ENCODE results near the gene VSTM4. TPM values are rescaled to one million over a fixed set of nuclear protein-coding genes. Genes with fewer than 3 reads are reported as not detected.

Gene VSTM4
- total and polyA plus RNA-seq, 2 experiments from 2014 or later: 9.0 to 10.2 TPM

- H3K4me2 ChIP-seq: no peak overlapping the region
- no peaks in the 10 kb centered on the region for H3K9me2 ChIP-seq (replicated peaks; ENCODE audit: insufficient read depth)
- no peaks in the 10 kb centered on the region for H4K20me1 ChIP-seq (ENCODE audit: insufficient read depth, poor library complexity, severe bottlenecking)
- no peak for DNase-seq (ENCODE audit: low spot score)
- no peak overlapping the region for H3K27ac ChIP-seq
- H3K79me2 ChIP-seq: no peaks in the 10 kb centered on the region
- WGBS (ENCODE audit: low lambda C conversion rate, missing lambda C conversion rate): 81% methylated on average over 5 of the region's 5 CpGs
- no peak overlapping the region for H3K4me3 ChIP-seq
- no peak overlapping the region for H2AFZ ChIP-seq
- TF ChIP-seq EZH2 (IDR thresholded peaks at IDR 0.05; ENCODE audit: borderline replicate concordance) (no peak), EZH2phosphoT487 (IDR thresholded peaks at IDR 0.05; ENCODE audit: low read depth, severe bottlenecking, unreplicated experiment) (no peak), CTCF (IDR thresholded peaks at IDR 0.05; ENCODE audit: poor library complexity) (no peak)
- H3K27me3 ChIP-seq: no peaks in the 10 kb centered on the region
- peaks cover 9% of the 10 kb centered on the region for H3K4me1 ChIP-seq (ENCODE audit: insufficient read depth)
- no peaks in the 10 kb centered on the region for H3K9me3 ChIP-seq (ENCODE audit: low read depth)
- H3K36me3 ChIP-seq (replicated peaks; ENCODE audit: insufficient read depth, low read depth): no peaks in the 10 kb centered on the region
These were observed 108.2 kb downstream of the VSTM4 start for GRCh38 chr10:49007129-49007528.

GRCh38 chr10:49005270-49005669 is 110.1 kb downstream of the VSTM4 start:
- DNase-seq (ENCODE audit: low spot score): no peak
- H3K79me2 ChIP-seq: no peaks in the 10 kb centered on the region

GRCh38 chr10:49001870-49002672 is 113.3 kb downstream of the VSTM4 start:
- H2AFZ ChIP-seq: no peak overlapping the region
- no peak for DNase-seq (ENCODE audit: low spot score)

More at GRCh38 chr10:49005270-49005669, 110.1 kb downstream of the VSTM4 start:
- peaks cover 9% of the 10 kb centered on the region for H3K4me1 ChIP-seq (ENCODE audit: insufficient read depth)
- no peak overlapping the region for H3K4me3 ChIP-seq
- H3K9me3 ChIP-seq (ENCODE audit: low read depth): no peaks in the 10 kb centered on the region
- H2AFZ ChIP-seq: no peak overlapping the region
- no peak overlapping the region for H3K4me2 ChIP-seq
- 90% methylated on average over 5 of the region's 5 CpGs for WGBS (ENCODE audit: low lambda C conversion rate, missing lambda C conversion rate)
- H3K9me2 ChIP-seq (replicated peaks; ENCODE audit: insufficient read depth): no peaks in the 10 kb centered on the region
- no peaks in the 10 kb centered on the region for H4K20me1 ChIP-seq (ENCODE audit: insufficient read depth, poor library complexity, severe bottlenecking)
- H3K27me3 ChIP-seq: no peaks in the 10 kb centered on the region
- TF ChIP-seq EZH2 (IDR thresholded peaks at IDR 0.05; ENCODE audit: borderline replicate concordance) (no peak), CTCF (IDR thresholded peaks at IDR 0.05; ENCODE audit: poor library complexity) (no peak), EZH2phosphoT487 (IDR thresholded peaks at IDR 0.05; ENCODE audit: low read depth, severe bottlenecking, unreplicated experiment) (no peak)
- no peaks in the 10 kb centered on the region for H3K36me3 ChIP-seq (replicated peaks; ENCODE audit: insufficient read depth, low read depth)
- H3K27ac ChIP-seq: no peak overlapping the region

More at GRCh38 chr10:49001870-49002672, 113.3 kb downstream of the VSTM4 start:
- H3K4me1 ChIP-seq (ENCODE audit: insufficient read depth): no peaks in the 10 kb centered on the region
- TF ChIP-seq EZH2phosphoT487 (IDR thresholded peaks at IDR 0.05; ENCODE audit: low read depth, severe bottlenecking, unreplicated experiment) (no peak), CTCF (IDR thresholded peaks at IDR 0.05; ENCODE audit: poor library complexity) (no peak), EZH2 (IDR thresholded peaks at IDR 0.05; ENCODE audit: borderline replicate concordance) (no peak)
- no peaks in the 10 kb centered on the region for H4K20me1 ChIP-seq (ENCODE audit: insufficient read depth, poor library complexity, severe bottlenecking)
- no peaks in the 10 kb centered on the region for H3K9me2 ChIP-seq (replicated peaks; ENCODE audit: insufficient read depth)
- WGBS (ENCODE audit: low lambda C conversion rate, missing lambda C conversion rate): 77% methylated on average over 17 of the region's 17 CpGs
- H3K79me2 ChIP-seq: no peaks in the 10 kb centered on the region
- H3K9me3 ChIP-seq (ENCODE audit: low read depth): no peaks in the 10 kb centered on the region
- H3K27me3 ChIP-seq: no peaks in the 10 kb centered on the region
- H3K36me3 ChIP-seq (replicated peaks; ENCODE audit: insufficient read depth, low read depth): no peaks in the 10 kb centered on the region
- H3K4me2 ChIP-seq: no peak overlapping the region
- H3K27ac ChIP-seq: no peak overlapping the region
- no peak overlapping the region for H3K4me3 ChIP-seq

All from hepatocyte (in vitro differentiated cells).